Endothelial cell of umbilical vein (primary cell): ENCODE measurements around the gene MROH8. TPM values are rescaled to one million over a fixed set of nuclear protein-coding genes. Genes with fewer than 3 reads are reported as not detected.

ENCODE experiments used
- BruUV-seq: library from RNA; stranded (reverse); fragments of 400-500 nt; replicated peaks from 2 replicates; lab custom pipeline; 2021; lab: Mats Ljungman, UMichigan
- CTCF ChIA-PET: fragments of 300-600, 350-600 bp; sonication (Branson Sonifier 250); formaldehyde crosslinking; loops from one replicate; lab custom pipeline; 2021; ENCODE audit warnings: antibody characterized with exemption, inconsistent platforms; lab: Charles Lee
- POLR2A ChIA-PET: fragments of 300-600, 350-600 bp; sonication (Branson Sonifier 250); formaldehyde crosslinking; loops from one replicate; lab custom pipeline; 2021; ENCODE audit warnings: antibody characterized with exemption, inconsistent platforms; lab: Charles Lee
- DNase-seq: peaks from one replicate; pipeline ENCODE4 v3.0.0-alpha.2; 2011; ENCODE audit warnings: low read depth, low spot score
- FAIRE-seq: peaks from 2 replicates; lab custom pipeline; 2011; peaks lifted over from hg19 to GRCh38; lab: Jason Lieb, UNC
- H2AFZ ChIP-seq: 2 replicates; pipeline ENCODE4 v1.6.0; 2012; ENCODE audit warnings: low read depth, low read length, control low read depth, inconsistent platforms
- H3K27ac ChIP-seq: 2 replicates; pipeline ENCODE4 v1.5.1; 2011; ENCODE audit warnings: low read depth, mild to moderate bottlenecking, control low read depth, low read length, moderate library complexity; ENCODE audit not compliant: insufficient read depth
- H3K27me3 ChIP-seq, 2 experiments: 2 replicates each; pipeline versions ENCODE4 v1.6.0 to v1.6.1; 2011; ENCODE audit warnings: low read length in 2 of 2, mixed read lengths in 1 of 2; ENCODE audit not compliant: control insufficient read depth in 2 of 2, insufficient read depth in 2 of 2
- H3K36me3 ChIP-seq, 2 experiments: 2 replicates in 1 of 2; 3 replicates in 1 of 2; pipeline ENCODE4 v1.5.1; 2011; ENCODE audit warnings: low read length in 2 of 2, mild to moderate bottlenecking in 1 of 2, moderate library complexity in 1 of 2; ENCODE audit not compliant: control insufficient read depth in 2 of 2, insufficient read depth in 2 of 2; ENCODE audit errors: extremely low read depth in 1 of 2
- H3K4me1 ChIP-seq: 3 replicates; pipeline ENCODE4 v1.5.1; 2011; ENCODE audit warnings: mild to moderate bottlenecking, low read length; ENCODE audit not compliant: control insufficient read depth, insufficient read depth; ENCODE audit errors: extremely low read depth
- H3K4me2 ChIP-seq: 2 replicates; pipeline ENCODE4 v1.6.1; 2011; ENCODE audit warnings: low read length, control low read depth, mixed read lengths; ENCODE audit not compliant: insufficient read depth
- H3K4me3 ChIP-seq, 3 experiments: fragments of 200-600 bp in 1 of 3; sonication (generic), shearing (Covaris generic) in 1 of 3; replicated peaks in 1 of 3; 2 replicates each; pipeline ENCODE4 v1.5.1; 2011 to 2016; ENCODE audit warnings: control low read depth in 3 of 3, low read length in 3 of 3, mild to moderate bottlenecking in 2 of 3, inconsistent platforms in 1 of 3, low read depth in 1 of 3, moderate library complexity in 1 of 3; ENCODE audit not compliant: insufficient read depth in 1 of 3
- H3K79me2 ChIP-seq: 2 replicates; pipeline ENCODE4 v1.6.0; 2012; ENCODE audit warnings: low read length, inconsistent platforms; ENCODE audit not compliant: control insufficient read depth, insufficient read depth
- H3K9ac ChIP-seq: replicated peaks from 2 replicates; pipeline ENCODE3; 2011; ENCODE audit warnings: low read length, control low read depth; ENCODE audit not compliant: insufficient read depth; ENCODE audit errors: extremely low read depth
- H3K9me1 ChIP-seq: replicated peaks from 3 replicates; pipeline ENCODE4 v1.6.0; 2011; ENCODE audit warnings: mild to moderate bottlenecking, low read length; ENCODE audit not compliant: control insufficient read depth, insufficient read depth; ENCODE audit errors: extremely low read depth
- H3K9me3 ChIP-seq: replicated peaks from 2 replicates; pipeline ENCODE4 v1.5.1; 2012; ENCODE audit warnings: low read length, inconsistent platforms; ENCODE audit not compliant: control insufficient read depth, insufficient read depth
- H4K20me1 ChIP-seq: replicated peaks from 2 replicates; pipeline ENCODE3; 2011; ENCODE audit warnings: mild to moderate bottlenecking, low read length; ENCODE audit not compliant: control insufficient read depth, insufficient read depth; ENCODE audit errors: extremely low read depth
- EZH2 ChIP-seq: IDR thresholded peaks from 2 replicates; pipeline ENCODE4 v1.6.1; 2012; ENCODE audit warnings: borderline replicate concordance, low read depth, mild to moderate bottlenecking, moderate library complexity, low read length, inconsistent platforms; ENCODE audit not compliant: severe bottlenecking
- FOS ChIP-seq: IDR thresholded peaks from 2 replicates; pipeline ENCODE4 v1.6.1; 2011; ENCODE audit warnings: mild to moderate bottlenecking, low read length, moderate library complexity, borderline replicate concordance; ENCODE audit not compliant: insufficient read depth
- GATA2 ChIP-seq: IDR thresholded peaks from 2 replicates; pipeline ENCODE4 v1.7.0; 2011; ENCODE audit warnings: low read depth, mild to moderate bottlenecking, moderate library complexity, mixed read lengths, low read length; ENCODE audit not compliant: insufficient read length, insufficient read depth
- JUN ChIP-seq: IDR thresholded peaks from 2 replicates; pipeline ENCODE4 v1.6.1; 2011; ENCODE audit warnings: borderline replicate concordance, low read depth; ENCODE audit not compliant: insufficient read length, insufficient read depth
- MYC ChIP-seq: IDR thresholded peaks from one replicate; pipeline ENCODE4 v1.6.1; 2011; ENCODE audit warnings: mild to moderate bottlenecking, low read depth, low read length
- POLR2A ChIP-seq: IDR thresholded peaks from 2 replicates; pipeline ENCODE4 v1.6.1; 2012; ENCODE audit warnings: low read depth, mild to moderate bottlenecking, control low read depth, low read length
- POLR2AphosphoS5 ChIP-seq: IDR thresholded peaks from 2 replicates; pipeline ENCODE4 v1.6.1; 2012; ENCODE audit warnings: low read depth, mild to moderate bottlenecking, control low read depth, low read length, moderate library complexity; ENCODE audit not compliant: insufficient read depth
- dilution Hi-C: fragments of 300-500 bp; cut with MboI; formaldehyde crosslinking; loops from one replicate; pipeline ENCODE4 v1.15.0; 2019; ENCODE audit warnings: low sequenced_read_pairs; ENCODE audit not compliant: extremely low pct_ligation_motif_present
- intact Hi-C: fragments of 100-400 bp; cut with micrococcal nuclease; formaldehyde crosslinking; loops from one replicate; pipeline ENCODE4 v1.10.0; 2022
- polyA plus RNA-seq, 4 experiments: library from polyadenylated mRNA; depleted of rRNA in 3 of 4; stranded (reverse) in 3 of 4; unstranded in 1 of 4; fragments of >200 nt; gene quantifications; 2 replicates each; pipeline versions ENCODE4 v1.2.1 to v1.2.3, GENCODE V29; 2011 to 2012; ENCODE audit warnings: missing spikeins in 1 of 4
- total RNA-seq: library from RNA; stranded (reverse); gene quantifications from 2 replicates; pipeline ENCODE4 v1.2.3, GENCODE V29; 2021
- TF ChIP-seq, protein P1 (sequence below), 2 donors: IDR thresholded peaks; 1 replicate in 1 of 2; 2 replicates in 1 of 2; pipeline ENCODE4 v1.5.1; 2011; ENCODE audit warnings: low read length in 2 of 2, mild to moderate bottlenecking in 2 of 2, moderate library complexity in 2 of 2, control low read depth in 1 of 2, inconsistent platforms in 1 of 2, low read depth in 1 of 2; ENCODE audit not compliant: insufficient read depth in 1 of 2; ENCODE audit errors: extremely low read depth in 1 of 2
- TF ChIP-seq, protein P2 (sequence below): IDR thresholded peaks from 2 replicates; pipeline ENCODE4 v1.6.1; 2011; ENCODE audit not compliant: insufficient read depth, insufficient read length

MROH8 gene
- total and polyA plus RNA-seq, 2 donors (not counting 3 experiments of a cell fraction or from before 2014, with no cell fraction given) = 1.3 to 1.5 TPM

DNA sequence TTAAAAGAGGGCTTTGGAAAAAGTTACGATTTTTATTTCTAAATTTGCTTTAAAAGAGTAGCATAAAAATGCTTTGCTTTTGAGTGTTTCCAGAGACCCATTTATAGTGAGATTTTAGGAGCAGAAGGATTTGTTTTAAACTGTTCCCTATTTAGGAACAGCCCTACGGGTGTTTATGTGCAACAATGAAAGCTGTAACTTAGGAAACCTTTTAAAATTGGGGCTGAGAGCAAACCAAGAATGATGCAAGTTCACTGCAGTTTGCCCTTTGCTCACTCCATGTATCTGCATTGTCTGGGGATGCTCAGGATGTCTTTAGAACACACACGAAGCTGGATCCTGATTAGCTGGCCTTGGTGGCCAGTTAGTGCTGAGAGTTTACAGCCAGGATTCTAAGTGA is 41.4 kb upstream of the MROH8 start:
- Histone ChIP-seq H3K9ac (no peak overlapping the region), H3K4me3 (no peak overlapping the region), H3K27me3 (no peaks in the 10 kb centered on the region), H3K9me3 (no peaks in the 10 kb centered on the region), H3K4me2 (no peak overlapping the region), H3K27ac (no peak overlapping the region), H3K4me1 (no peaks in the 10 kb centered on the region), H3K9me1 (no peaks in the 10 kb centered on the region), H3K79me2 (peaks cover 12% of the 10 kb centered on the region), H3K36me3 (peaks cover 20 to 37% of the 10 kb centered on the region in 2 experiments), H2AFZ (no peak overlapping the region), H4K20me1 (no peaks in the 10 kb centered on the region)
- FAIRE-seq = no peak
- intact Hi-C loops = no loop called here
- ChIA-PET POLR2A (no interaction called here), CTCF (interaction anchor here (1.0 to 1.8 kb wide), 2 partner anchors 10 to 25 kb away, joined by 3 to 10 read pairs; no protein-coding TSS in a partner anchor)
- TF ChIP-seq POLR2A (no peak), JUN (no peak), EZH2 (no peak), GATA2 (no peak), MYC (no peak), POLR2AphosphoS5 (no peak), FOS (no peak)
- TF ChIP-seq, protein P1, sequence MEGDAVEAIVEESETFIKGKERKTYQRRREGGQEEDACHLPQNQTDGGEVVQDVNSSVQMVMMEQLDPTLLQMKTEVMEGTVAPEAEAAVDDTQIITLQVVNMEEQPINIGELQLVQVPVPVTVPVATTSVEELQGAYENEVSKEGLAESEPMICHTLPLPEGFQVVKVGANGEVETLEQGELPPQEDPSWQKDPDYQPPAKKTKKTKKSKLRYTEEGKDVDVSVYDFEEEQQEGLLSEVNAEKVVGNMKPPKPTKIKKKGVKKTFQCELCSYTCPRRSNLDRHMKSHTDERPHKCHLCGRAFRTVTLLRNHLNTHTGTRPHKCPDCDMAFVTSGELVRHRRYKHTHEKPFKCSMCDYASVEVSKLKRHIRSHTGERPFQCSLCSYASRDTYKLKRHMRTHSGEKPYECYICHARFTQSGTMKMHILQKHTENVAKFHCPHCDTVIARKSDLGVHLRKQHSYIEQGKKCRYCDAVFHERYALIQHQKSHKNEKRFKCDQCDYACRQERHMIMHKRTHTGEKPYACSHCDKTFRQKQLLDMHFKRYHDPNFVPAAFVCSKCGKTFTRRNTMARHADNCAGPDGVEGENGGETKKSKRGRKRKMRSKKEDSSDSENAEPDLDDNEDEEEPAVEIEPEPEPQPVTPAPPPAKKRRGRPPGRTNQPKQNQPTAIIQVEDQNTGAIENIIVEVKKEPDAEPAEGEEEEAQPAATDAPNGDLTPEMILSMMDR (IDR thresholded peaks at IDR 0.05; ENCODE audit: extremely low read depth in 1 of 2, insufficient read depth in 1 of 2, low read depth in 1 of 2, low read length in 2 of 2) = no peak
- TF ChIP-seq, protein P2, sequence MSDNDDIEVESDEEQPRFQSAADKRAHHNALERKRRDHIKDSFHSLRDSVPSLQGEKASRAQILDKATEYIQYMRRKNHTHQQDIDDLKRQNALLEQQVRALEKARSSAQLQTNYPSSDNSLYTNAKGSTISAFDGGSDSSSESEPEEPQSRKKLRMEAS = no peak
- BruUV-seq = no TSS peak
- dilution Hi-C loops = no loop called here
- DNase-seq = no peak
